ENCODE data around the gene TBC1D20. TPM values are rescaled to one million over a fixed set of nuclear protein-coding genes. Genes with fewer than 3 reads are reported as not detected.
A peak's percentile ranks its signal among the peaks of the same experiment; 100 is the strongest.
"Not testable (repeated sequence)": the region's sequence is repeated elsewhere in the genome, so short reads cannot be mapped to it uniquely, and the experiment has no call there.

Gene TBC1D20
- total RNA-seq (2014; rRNA removed; shearing (Covaris generic)): 18.0 and 21.6 TPM in 2 replicates

- DNase-seq (ENCODE audit: low spot score): peak; percentile 83
Observed at GRCh38 chr20:462199-462991, at the start of gene TBC1D20. Gene TBC1D20, minus strand, starts transcription at chr20:462533. Its CDS starts 128 bp downstream, at chr20:462405.

DNA sequence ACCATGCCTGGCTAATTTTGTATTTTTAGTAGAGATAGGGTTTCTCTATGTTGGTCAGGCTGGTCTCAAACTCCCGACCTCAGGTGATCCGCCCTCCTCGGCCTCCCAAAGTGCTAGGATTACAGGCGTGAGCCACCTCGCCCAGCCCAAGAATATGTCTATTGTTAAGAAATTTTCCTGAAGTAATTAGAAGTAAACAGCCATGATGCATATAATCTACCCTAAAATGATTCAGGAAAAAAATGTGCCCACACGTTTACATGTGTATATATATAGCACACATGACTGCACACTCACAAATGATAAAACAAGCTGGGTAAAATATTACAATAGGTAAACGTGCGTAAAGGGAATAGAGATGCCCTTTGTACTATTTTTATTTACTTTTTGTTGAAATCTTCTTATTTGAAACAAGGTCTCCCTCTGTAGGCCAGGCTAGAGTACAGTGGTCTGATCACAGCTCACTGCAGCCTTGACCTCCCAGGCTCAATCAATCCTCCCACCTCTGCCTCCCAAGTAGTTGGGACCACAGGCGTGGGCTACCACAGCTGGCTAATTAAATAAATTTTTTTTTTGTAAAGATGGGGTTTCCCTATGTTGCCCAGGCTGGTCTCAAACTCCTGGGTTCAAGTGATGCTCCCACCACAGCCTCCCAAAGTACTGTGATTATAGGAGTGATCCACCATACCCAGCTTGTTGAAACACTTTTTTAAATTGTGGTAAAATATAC, 48.2 kb upstream of the TBC1D20 start:
- DNase-seq (ENCODE audit: low spot score): not testable (repeated sequence)

- not testable (repeated sequence) for DNase-seq (ENCODE audit: low spot score)
Observed at GRCh38 chr20:508364-508787, 46.0 kb upstream of the TBC1D20 start.

- no peak for DNase-seq (ENCODE audit: low spot score)
Observed at GRCh38 chr20:507761-508332, 45.5 kb upstream of the TBC1D20 start.

- no peak for DNase-seq (ENCODE audit: low spot score)
Observed at GRCh38 chr20:507006-507758, 44.8 kb upstream of the TBC1D20 start.

GRCh38 chr20:504632-505075, 42.3 kb upstream of the TBC1D20 start:
- no peak for DNase-seq (ENCODE audit: low spot score)

DNA sequence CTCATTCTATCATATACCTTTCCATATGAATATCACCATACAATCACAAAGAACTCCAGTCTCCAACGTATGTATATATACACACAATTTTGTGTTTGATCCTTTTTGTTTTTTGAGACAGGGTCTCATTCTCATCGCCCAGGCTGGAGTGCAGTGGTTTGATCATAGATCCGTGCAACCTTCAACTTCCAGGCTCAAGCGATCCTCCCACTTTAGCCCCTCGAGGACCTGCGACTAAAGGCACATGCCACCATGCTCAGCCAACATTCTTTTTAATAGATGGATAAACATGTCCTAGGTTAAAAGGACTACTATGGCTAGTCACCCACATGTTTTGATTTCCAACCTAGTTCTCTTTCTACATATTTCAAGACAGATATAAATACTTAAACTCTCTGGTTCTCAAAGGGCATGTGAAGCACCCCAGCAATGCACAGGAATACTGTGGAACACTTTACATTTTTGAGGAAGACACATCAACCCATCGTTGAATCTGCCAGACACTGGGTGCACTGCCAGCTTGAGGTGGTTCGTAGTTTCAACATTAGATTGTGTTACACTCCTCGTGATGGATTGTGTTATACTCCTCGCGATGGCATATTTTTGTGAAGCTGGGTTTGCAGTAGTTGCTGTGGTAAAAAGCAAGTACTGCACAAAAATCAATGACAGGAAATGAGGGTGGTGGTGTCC, 40.9 kb upstream of the TBC1D20 start:
- no peak for DNase-seq (ENCODE audit: low spot score)

- DNase-seq (ENCODE audit: low spot score): no peak
Observed at GRCh38 chr20:497979-498378, 35.6 kb upstream of the TBC1D20 start.

- peak; percentile 67 for DNase-seq (ENCODE audit: low spot score)
Observed at GRCh38 chr20:496126-496696, 33.9 kb upstream of the TBC1D20 start.

DNA sequence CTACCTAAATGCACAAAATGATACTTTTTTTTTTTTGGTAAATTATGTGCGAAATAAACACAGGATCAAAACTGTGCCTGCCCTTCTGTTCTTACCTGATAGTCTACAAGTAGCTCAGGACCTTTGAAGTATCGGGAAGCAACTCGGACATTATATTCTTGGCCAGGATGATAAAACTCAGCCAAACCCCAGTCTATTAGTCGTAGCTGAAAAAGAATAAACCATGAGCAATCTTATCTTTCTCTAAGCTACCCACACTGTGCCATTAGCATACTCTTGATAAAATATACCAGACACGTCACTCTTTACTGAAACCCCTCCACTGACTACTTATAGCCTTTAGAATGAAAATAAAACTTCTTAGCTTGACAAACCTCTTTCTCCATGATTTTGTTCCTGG, 29.8 kb upstream of the TBC1D20 start:
- DNase-seq (ENCODE audit: low spot score): no peak

DNA sequence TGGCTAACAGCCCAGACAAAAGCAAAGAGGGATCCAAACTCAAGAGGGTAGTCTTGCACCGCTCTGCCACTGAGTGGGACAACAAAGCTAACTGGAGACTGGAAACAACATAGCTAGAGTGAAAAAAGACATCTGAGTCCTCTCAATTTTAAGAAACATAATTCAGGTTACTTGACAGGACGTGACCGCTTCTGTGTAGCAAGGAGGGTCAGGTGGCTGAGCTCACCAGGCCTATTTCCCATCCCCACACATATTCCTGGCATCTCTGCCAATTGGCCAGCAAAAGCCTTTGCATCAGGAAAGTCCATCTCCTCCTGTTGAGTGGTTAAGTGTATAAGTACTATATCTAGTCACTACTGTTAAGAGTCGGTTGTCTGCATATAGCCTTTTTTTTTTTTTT, 25.3 kb upstream of the TBC1D20 start:
- DNase-seq (ENCODE audit: low spot score): no peak

GRCh38 chr20:483815-484644, 21.7 kb upstream of the TBC1D20 start:
- DNase-seq (ENCODE audit: low spot score): no peak

- no peak for DNase-seq (ENCODE audit: low spot score)
Observed at GRCh38 chr20:481167-481566, 18.8 kb upstream of the TBC1D20 start.

DNA sequence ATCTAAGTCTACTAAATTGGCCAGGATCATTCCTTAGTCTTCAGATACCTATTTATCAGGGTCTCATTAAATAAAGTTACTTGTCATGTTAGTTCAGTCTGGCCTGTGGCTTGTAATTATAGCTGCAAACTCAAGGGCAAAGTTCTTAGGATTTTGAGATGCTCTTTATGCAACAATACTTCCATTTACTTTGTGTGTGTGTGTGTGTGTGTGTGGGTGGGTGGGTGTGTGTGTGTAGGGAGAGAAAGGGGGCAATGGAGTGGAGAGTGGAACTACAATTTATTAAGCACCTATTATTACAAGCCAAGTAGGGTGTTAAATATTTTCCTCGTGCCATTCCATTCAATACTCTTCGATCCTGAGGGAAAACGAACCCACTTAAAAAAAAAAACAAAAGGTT, 17.7 kb upstream of the TBC1D20 start:
- DNase-seq (ENCODE audit: low spot score): no peak

GRCh38 chr20:479487-479886, 17.2 kb upstream of the TBC1D20 start:
- DNase-seq (ENCODE audit: low spot score): no peak

GRCh38 chr20:478949-479429, 16.7 kb upstream of the TBC1D20 start:
- peak; percentile 21 for DNase-seq (ENCODE audit: low spot score)

DNA sequence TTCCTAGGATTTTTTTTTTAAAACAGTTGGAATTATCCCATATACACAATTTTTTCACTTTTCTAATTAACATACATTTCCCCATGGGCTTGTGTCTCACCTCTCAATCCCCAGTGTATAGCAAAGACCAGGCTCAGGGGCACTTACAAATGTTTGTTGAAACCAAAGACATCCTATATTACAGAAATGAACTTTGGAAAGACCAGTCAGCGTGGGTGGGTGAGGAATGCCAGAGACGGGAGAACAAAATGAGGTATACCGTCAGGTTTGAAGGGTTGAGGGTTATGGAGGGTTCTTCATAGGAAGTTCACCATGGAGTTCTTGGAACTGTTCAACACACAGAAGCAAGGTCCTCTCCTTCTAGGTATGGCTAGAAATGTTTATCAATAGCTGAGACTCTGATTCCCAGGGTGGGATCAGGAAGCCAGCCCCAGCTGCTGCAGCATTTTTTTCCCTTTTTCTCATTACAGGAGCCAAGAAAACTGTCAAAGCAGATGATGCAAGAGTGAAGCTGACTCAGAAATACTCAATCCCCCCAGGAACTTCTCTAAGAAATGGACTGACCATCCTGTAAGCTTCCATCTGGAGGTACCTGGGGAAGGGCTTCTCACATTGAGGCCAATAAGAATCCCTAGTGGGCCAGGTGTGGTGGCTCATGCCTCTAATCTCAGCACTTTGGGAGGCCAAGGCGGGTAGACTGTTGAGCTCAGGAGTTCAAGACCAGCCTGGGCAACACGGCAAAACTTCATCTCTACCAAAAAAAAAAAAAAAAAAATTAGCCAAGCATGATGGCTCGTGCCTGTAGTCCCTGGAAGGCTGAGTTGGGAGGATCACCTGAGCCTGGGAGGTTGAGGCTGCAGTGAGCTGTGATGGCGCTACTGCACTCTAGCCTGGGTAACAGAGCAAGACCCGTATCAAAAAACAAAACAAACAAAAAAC, 15.9 kb upstream of the TBC1D20 start:
- DNase-seq (ENCODE audit: low spot score): no peak

DNA sequence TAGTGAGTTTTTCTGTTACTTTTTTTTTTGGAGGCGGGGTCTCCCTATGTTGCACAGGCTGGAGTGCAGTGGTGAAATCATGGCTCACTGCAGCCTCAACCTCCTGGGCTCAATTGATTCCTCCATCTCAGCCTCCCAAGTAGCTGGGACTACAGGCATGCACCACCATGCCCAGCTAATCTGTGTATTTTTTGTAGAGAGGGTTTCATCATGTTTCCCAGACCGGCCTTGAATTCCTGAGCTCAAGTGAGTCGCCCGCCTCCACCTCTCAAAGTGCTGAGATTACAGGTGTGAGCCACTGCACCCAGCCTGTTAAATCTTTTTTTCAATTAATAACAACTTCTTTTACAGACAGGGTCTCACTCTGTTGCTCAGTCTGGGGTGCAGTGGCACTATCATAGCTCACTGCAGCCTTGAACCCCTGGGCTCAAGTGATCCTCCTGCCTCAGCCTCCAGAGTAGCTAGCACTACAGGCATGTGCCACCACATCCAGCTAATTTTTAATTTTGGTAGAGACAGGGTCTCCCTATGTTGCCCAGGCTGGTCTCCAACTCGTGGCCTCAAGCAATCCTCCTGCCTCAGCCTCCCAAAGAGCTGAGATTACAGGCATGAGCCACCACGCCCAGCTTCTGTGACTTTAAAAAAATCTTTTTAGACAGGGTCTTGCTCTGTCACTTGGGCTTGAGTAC, 14.4 kb upstream of the TBC1D20 start:
- not testable (repeated sequence) for DNase-seq (ENCODE audit: low spot score)
